Vagina (tissue), 2 donors: ENCODE data around the gene CEP104. TPM values are rescaled to one million over a fixed set of nuclear protein-coding genes. Genes with fewer than 3 reads are reported as not detected.

Experiments
- DNase-seq, 2 donors: peaks; one replicate each; pipeline ENCODE4 v3.0.0-alpha.2; 2017; ENCODE audit errors: extremely low spot score in 2 of 2
- H3K27ac ChIP-seq: fragments of 200-600 bp; sonication (generic); one replicate; pipeline ENCODE4 v1.5.1; 2019
- H3K27me3 ChIP-seq: fragments of 200-600 bp; sonication (generic); one replicate; pipeline ENCODE4 v1.5.1; 2019
- H3K36me3 ChIP-seq, 2 donors: fragments of 200-600 bp; sonication (generic); one replicate each; pipeline ENCODE4 v1.5.1; 2017 to 2019
- H3K4me1 ChIP-seq: fragments of 200-600 bp; sonication (generic); one replicate; pipeline ENCODE4 v1.5.1; 2019
- H3K4me3 ChIP-seq, 2 donors: fragments of 200-600 bp; sonication (generic); 1 replicate in 1 of 2; 2 replicates in 1 of 2; pipeline ENCODE4 v1.5.1; 2016 to 2019
- H3K9me3 ChIP-seq: fragments of 200-600 bp; sonication (generic); one replicate; pipeline ENCODE4 v1.5.1; 2019
- CTCF ChIP-seq, 3 experiments: fragments of 450-650 bp in 2 of 3; fragments of 200-600 bp in 1 of 3; sonication (generic) in 1 of 3; IDR thresholded peaks; one replicate each; pipeline ENCODE4 v1.5.1; 2017 to 2019; ENCODE audit warnings: antibody characterized with exemption in 3 of 3, mild to moderate bottlenecking in 2 of 3, moderate library complexity in 2 of 3
- POLR2A ChIP-seq, 2 donors: fragments of 450-650 bp; IDR thresholded peaks; one replicate each; pipeline ENCODE4 v1.6.1; 2017; ENCODE audit warnings: antibody characterized with exemption in 2 of 2, mild to moderate bottlenecking in 2 of 2, moderate library complexity in 2 of 2
- POLR2AphosphoS5 ChIP-seq, 2 donors: sonication (generic); formaldehyde crosslinking; IDR thresholded peaks; one replicate each; pipeline ENCODE4 v1.9.0; 2017; ENCODE audit warnings: antibody characterized with exemption in 2 of 2, mild to moderate bottlenecking in 2 of 2, low read depth in 1 of 2; ENCODE audit not compliant: insufficient read depth in 1 of 2
- intact Hi-C: fragments of 100-400 bp; cut with DNase I; formaldehyde crosslinking; loops from one replicate; pipeline ENCODE4 v1.15.1; 2023
- total RNA-seq: library from RNA; depleted of rRNA; stranded (reverse); fragments of >200 nt; gene quantifications from one replicate; pipeline ENCODE4 v1.2.3, GENCODE V29; 2016

CEP104 gene
- total RNA-seq, 1 donor from 2014 or later = 62.9 TPM

GRCh38 chr1:3880429-3881192 is 23.6 kb upstream of the CEP104 start:
- TF ChIP-seq POLR2A (IDR thresholded peaks at IDR 0.05) (no peak), CTCF (IDR thresholded peaks at IDR 0.05) (no peak), POLR2AphosphoS5 (IDR thresholded peaks at IDR 0.05; ENCODE audit: insufficient read depth in 1 of 2, low read depth in 1 of 2) (no peak)
- H3K9me3 ChIP-seq = peaks cover 3% of the 10 kb centered on the region
- H3K4me3 ChIP-seq = no peak overlapping the region
- H3K27me3 ChIP-seq = no peaks in the 10 kb centered on the region
- intact Hi-C loops = no loop called here
- DNase-seq = no peak
- H3K36me3 ChIP-seq = peaks cover 0 to 43% of the 10 kb centered on the region in 2 donors
- H3K4me1 ChIP-seq = no peaks in the 10 kb centered on the region
- no peak overlapping the region for H3K27ac ChIP-seq

GRCh38 chr1:3879787-3880428 is 22.9 kb upstream of the CEP104 start:
- Histone ChIP-seq H3K9me3 (peaks cover 3% of the 10 kb centered on the region), H3K27me3 (no peaks in the 10 kb centered on the region), H3K4me1 (no peaks in the 10 kb centered on the region), H3K4me3 (no peak overlapping the region), H3K27ac (no peak overlapping the region), H3K36me3 (peaks cover 0 to 50% of the 10 kb centered on the region in 2 donors)
- intact Hi-C loops = no loop called here
- TF ChIP-seq POLR2AphosphoS5 (IDR thresholded peaks at IDR 0.05; ENCODE audit: insufficient read depth in 1 of 2, low read depth in 1 of 2) (no peak), POLR2A (IDR thresholded peaks at IDR 0.05) (no peak), CTCF (IDR thresholded peaks at IDR 0.05) (no peak)
- DNase-seq = no peak

GRCh38 chr1:3879099-3879498 is 22.1 kb upstream of the CEP104 start:
- intact Hi-C loops = no loop called here
- H3K36me3 ChIP-seq = peaks cover 0 to 55% of the 10 kb centered on the region in 2 donors
- TF ChIP-seq POLR2AphosphoS5 (IDR thresholded peaks at IDR 0.05; ENCODE audit: insufficient read depth in 1 of 2, low read depth in 1 of 2) (no peak), CTCF (IDR thresholded peaks at IDR 0.05) (no peak), POLR2A (IDR thresholded peaks at IDR 0.05) (no peak)

GRCh38 chr1:3876716-3877115 is 19.7 kb upstream of the CEP104 start:
- peaks cover 0 to 65% of the 10 kb centered on the region in 2 donors for H3K36me3 ChIP-seq
- H3K27ac ChIP-seq = no peak overlapping the region
- no peak overlapping the region for H3K4me3 ChIP-seq
- no peaks in the 10 kb centered on the region for H3K27me3 ChIP-seq
- H3K4me1 ChIP-seq = no peaks in the 10 kb centered on the region
- intact Hi-C loops = no loop called here
- no peak for TF ChIP-seq CTCF (IDR thresholded peaks at IDR 0.05)
- TF ChIP-seq POLR2A (IDR thresholded peaks at IDR 0.05) = no peak
- no peak for TF ChIP-seq POLR2AphosphoS5 (IDR thresholded peaks at IDR 0.05; ENCODE audit: insufficient read depth in 1 of 2, low read depth in 1 of 2)
- no peak for DNase-seq
- peaks cover 3% of the 10 kb centered on the region for H3K9me3 ChIP-seq

More at GRCh38 chr1:3879099-3879498, 22.1 kb upstream of the CEP104 start:
- Histone ChIP-seq H3K27me3 (no peaks in the 10 kb centered on the region), H3K4me3 (no peak overlapping the region), H3K27ac (no peak overlapping the region), H3K4me1 (no peaks in the 10 kb centered on the region), H3K9me3 (peaks cover 3% of the 10 kb centered on the region)
- no peak for DNase-seq

GRCh38 chr1:3874736-3875135 is 17.7 kb upstream of the CEP104 start:
- DNase-seq = no peak
- intact Hi-C loops = no loop called here
- H3K27me3 ChIP-seq = no peaks in the 10 kb centered on the region
- TF ChIP-seq CTCF (IDR thresholded peaks at IDR 0.05) = no peak
- no peak for TF ChIP-seq POLR2AphosphoS5 (IDR thresholded peaks at IDR 0.05; ENCODE audit: insufficient read depth in 1 of 2, low read depth in 1 of 2)
- TF ChIP-seq POLR2A (IDR thresholded peaks at IDR 0.05) = no peak
- peaks cover 0 to 72% of the 10 kb centered on the region in 2 donors for H3K36me3 ChIP-seq
- no peaks in the 10 kb centered on the region for H3K4me1 ChIP-seq
- peaks cover 3% of the 10 kb centered on the region for H3K9me3 ChIP-seq
- no peak overlapping the region for H3K27ac ChIP-seq
- H3K4me3 ChIP-seq = no peak overlapping the region
